Hematopoietic multipotent progenitor cell treated with erythropoietin and hydrocortisone succinate and interleukin-3 and kit ligand, for 4 days (in vitro differentiated cells): ENCODE data around the gene PLXND1.

Experiments
- DNase-seq: peaks from one replicate; pipeline ENCODE4 v3.0.0-alpha.2; 2015

Gene PLXND1

GRCh38 chr3:129599607-129600006 lies 6.9 kb downstream of the PLXND1 start:
- peak; percentile 91 for DNase-seq

DNA sequence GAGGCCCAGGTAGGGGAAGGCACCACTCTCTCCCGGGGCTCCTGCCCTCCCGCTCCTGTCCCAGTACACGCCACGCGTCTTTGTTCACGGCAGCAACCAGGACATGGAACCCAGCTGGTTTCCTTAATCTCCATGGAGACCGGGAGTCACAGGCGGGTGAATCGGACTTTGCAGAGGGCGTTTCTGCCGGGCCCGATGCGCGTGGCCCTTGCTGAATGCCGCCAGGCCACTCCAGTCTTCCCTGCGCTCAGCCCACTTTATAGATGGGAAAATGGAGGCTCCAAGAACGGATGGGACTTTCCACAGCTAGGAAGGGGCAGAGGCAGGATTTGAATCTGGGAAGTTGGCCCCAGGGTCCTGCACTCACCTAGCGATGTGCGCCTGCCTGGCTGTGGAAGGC lies 7.4 kb downstream of the PLXND1 start:
- no peak for DNase-seq

- no peak for DNase-seq
These were observed 8.0 kb downstream of the PLXND1 start for GRCh38 chr3:129598484-129598883.

DNA sequence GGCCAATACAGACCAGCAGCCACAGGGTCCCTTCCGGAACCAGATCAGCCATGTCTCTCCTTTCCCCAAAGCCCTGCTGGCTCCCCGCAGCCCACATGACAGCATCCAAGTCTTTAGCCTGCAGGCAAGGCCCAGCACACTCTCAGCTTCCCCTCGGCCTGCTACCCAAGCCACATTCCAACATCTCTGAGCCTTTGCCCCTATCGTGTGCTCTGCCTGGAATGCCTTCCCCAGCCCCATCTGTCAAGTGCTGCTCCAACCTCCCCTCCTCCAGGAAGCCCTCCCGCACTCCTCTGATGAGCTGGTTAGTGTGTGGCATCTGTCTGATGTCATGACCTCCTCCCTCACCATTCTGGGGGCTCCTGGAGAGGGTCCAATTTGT lies 8.5 kb downstream of the PLXND1 start:
- no peak for DNase-seq

DNA sequence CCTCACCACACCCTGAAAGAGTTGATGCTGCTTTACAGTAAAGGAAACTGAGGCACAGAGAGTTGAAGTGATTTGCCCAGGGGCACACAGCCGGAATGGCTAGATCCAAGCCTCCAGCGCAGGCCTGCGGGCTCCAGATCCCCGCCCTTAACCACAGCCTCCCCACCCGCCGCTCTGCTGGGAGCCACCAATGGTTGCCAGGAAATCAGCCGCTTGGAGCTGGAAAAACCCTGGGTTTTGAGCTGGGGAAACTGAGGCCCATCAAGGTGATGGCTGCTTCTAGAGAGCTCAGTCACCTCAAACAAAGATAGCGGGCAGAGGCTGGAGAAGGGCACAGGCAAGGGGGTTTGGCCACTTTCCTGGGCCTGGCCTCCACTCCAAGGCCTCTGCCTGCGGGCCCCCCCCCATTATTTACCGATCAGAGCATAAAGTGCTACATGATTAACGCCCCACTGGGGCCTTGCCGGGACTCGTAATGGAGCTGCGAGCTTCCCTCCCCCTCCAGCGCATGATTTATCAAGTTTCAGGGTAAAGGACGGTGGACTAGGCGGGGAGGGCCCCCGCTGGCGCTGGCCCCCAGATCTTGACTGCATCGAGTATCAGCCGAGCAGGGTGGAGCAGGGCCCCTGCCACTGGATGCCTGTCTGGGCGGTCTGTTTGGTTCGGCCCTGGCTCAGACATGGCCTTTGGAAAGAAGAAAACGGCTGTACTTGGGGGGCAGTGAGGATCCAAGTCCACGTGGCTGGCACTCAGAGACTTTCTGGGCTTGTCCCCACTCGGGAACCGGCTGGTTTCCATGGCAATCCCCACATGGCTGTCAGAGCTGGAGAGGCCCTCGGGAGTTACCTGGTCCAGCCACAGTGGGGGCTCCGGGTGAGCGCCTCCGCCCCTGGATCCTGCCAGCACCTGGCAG lies 9.1 kb downstream of the PLXND1 start:
- DNase-seq = peak; percentile 70

DNA sequence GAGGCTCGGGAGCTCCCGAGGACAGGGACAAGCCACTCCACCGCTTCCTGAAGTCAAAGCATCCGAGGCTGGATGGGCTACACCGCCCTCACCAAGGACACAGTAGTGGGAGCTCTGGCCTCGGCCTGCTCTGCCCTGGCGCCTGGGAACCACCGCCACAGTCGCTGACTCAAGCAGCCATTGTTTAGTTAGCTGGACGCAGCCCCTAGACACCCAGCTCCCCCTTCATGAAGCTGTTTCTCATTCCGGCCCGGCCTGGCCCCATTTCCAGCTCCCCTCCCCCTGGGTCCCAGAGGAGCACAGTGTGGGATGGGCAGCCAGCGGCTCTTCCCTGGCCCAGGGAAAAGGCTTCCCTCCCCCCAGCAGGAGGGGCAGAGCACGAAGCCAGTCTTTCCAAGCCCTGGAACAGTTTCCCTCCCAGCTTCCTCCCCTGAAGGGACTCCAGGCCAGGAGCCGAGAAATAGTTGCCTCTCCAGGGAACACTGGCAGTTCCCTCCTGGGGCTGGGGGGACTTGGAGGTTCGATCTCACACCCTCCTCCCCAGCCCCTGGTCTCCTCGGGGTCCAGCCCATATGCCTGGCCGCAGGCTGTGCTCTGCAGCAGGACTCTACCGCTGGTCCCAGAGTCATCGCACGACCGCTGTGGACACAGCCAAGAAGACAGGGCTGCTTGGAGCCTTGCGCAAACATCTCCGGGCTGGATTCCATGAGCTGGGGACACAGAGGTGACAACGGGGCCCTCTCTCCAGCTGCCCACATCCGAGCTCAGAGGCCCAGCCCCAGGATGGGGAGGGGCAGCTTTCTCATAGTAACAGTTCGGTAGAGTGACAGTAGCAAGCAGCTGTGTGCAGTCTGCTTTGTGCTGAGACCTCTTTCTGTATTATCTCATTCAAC lies 10.0 kb downstream of the PLXND1 start:
- peak; percentile 88 for DNase-seq

DNA sequence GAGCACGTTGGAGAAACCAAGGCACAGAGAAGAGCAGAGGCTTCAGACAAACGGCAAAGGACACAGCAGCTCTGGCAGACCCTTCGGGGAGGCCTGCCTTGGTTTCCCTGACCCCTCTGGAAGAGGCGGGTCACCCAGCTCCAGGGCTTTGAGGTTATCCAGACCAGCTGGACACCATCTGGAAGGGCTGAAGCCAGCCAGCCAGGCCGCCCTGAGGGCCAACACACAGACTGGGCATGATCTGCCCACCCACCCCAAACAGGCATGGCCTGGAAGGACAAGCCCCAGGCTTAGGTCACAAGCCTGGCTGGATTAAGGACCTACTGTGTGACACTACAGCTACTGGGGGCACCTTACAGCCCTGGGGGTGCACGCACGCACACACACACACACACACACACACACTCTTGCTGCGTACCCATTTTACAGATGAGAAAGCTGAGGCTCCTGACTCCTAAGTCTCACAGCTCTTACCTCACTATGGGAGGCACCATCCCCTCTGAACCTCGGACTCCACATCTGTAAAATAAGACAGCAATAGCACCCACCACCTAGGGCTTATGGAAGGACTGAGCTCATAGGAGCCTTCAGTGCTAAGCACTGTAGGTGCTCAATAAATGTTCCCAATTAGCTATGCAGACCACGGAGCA lies 10.8 kb downstream of the PLXND1 start:
- DNase-seq = no peak

DNA sequence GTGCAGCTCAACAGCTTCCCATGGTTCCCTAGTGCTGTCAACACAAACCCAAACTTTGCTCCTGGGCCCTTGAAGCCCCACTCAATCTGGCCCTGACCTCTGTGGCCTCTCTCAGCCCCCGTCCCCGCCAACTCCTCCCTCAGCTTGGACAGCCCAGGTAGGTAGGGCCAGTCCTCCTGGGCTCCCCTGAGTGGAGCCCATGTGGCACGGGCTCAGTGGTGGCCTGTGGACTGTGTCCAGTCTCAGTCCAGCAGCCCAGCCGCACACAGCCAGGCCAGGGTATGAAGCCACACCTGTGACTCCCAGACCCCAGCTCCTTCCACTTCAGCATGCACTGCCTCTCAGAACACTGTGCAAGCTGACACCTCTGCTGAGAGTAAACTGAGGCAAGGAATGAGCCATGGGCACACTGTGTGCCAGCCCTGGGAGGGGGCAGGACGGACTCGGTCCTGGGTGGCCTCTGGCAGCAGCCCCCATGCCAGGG lies 11.5 kb downstream of the PLXND1 start:
- no peak for DNase-seq

GRCh38 chr3:129594409-129594808 lies 12.1 kb downstream of the PLXND1 start:
- DNase-seq = no peak

DNA sequence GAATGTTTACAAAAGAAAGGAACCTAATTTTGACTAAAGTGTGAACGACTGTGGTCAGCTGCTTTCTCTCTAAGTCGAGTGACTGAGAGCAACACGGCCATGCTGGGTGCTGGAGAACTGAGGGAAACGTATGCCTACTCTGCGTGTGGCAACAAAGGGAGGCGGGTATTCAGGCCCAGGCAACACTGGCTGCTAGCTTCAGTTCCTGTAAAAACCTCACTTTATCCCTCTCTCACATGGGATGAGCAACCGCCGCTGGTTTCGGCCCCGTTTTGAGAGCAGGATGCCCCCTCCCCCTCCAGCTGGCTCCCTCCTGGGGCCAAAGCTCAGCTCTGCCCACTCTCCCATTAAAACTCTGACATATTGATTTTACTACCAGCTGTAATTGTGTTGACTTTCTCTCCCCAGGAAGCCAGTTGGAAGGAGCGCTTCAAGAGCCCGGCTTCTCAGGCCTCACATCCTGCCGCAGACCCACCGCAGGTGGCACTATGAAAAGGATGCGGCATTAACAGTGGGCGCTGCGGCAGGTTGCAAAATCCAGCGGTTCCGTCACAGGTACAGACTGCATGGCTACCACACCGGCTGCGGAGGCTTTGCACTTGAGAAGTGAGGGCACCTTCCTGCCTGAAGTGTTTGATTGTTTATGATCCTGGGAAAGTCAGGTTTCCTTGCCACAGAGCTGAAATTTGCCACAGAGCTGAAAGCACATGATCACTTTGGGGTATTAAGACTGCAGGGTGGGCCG lies 12.7 kb downstream of the PLXND1 start:
- DNase-seq = peak; percentile 71

- peak; percentile 63 for DNase-seq
These were observed 13.3 kb downstream of the PLXND1 start for GRCh38 chr3:129593230-129593594.

DNA sequence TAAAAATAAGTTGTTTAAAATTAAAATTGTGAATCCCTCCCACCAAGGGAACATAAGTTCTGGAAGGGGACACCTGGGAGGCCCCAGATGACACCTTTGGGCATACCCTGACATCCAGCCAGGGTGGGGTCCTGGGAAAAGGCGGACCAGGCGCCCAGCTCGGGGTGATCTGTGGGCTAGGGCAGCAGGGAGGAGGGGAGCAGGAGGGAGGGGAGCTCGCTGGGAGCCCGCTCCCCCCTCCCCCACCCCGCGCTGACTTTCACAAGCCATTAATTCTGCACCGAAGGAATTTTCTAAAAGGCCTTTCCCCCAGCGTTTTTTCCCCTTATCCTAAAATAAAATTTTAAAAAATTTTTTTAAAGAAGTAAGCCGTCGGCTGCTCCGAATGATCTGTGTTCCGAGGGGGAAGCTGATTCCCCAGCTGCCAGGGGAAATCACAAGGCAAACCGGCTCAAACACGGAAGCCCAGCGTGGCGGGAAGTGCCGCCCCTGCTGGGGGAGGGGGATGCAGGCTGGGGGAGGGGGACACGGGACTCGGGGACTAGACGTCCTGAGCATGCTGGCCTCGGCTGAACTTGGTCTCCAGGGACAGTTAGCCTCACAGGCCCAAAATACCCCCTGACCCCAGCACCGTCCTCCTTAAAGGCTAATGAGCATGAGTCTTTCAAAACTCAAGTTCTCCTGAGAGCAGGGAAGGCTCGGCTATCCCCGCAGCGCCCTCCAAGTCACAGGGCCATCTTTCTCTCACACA lies 13.9 kb downstream of the PLXND1 start:
- peak; percentile 80 for DNase-seq

DNA sequence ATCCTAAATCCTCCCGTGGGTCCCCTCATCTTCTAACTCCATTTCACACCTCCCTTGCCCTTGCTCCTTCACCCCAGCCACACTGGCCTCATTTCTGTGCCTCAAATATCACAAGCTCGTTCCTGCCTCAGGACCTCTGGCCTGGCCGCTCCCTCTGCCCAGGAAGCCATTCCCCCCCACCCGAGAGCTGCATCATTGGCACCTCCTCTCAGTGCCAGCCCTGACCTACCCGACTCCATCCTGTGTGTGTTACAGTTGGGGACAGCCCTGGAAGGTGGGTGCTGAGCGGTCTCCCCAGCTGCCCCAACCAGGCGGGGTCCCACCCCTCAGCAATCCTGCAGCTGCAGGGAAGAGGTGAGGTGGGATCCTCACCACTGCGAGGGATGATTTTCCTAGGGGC lies 14.5 kb downstream of the PLXND1 start:
- no peak for DNase-seq

- DNase-seq = no peak
These were observed 16.3 kb downstream of the PLXND1 start for GRCh38 chr3:129590215-129590614.

- no peak for DNase-seq
These were observed 18.8 kb downstream of the PLXND1 start for GRCh38 chr3:129587566-129588210.

- no peak for DNase-seq
These were observed 19.6 kb downstream of the PLXND1 start for GRCh38 chr3:129586746-129587430.

- DNase-seq = peak; percentile 44
These were observed 20.4 kb downstream of the PLXND1 start for GRCh38 chr3:129585949-129586657.

- DNase-seq = no peak
These were observed 21.8 kb downstream of the PLXND1 start for GRCh38 chr3:129584631-129585030.

GRCh38 chr3:129583289-129583688 lies 23.2 kb downstream of the PLXND1 start:
- DNase-seq = no peak

GRCh38 chr3:129582799-129583198 lies 23.7 kb downstream of the PLXND1 start:
- no peak for DNase-seq
